Germinal center (tissue), 1 donor: Measurements from ENCODE around the gene DGLUCY.
"Not testable (repeated sequence)": the region's sequence is repeated elsewhere in the genome, so short reads cannot be mapped to it uniquely, and the experiment has no call there.

Experiments used
- DNase-seq: peaks from one replicate; pipeline ENCODE4 v3.0.0; 2012; ENCODE audit warnings: mixed read lengths, low spot score

The DGLUCY gene

DNA sequence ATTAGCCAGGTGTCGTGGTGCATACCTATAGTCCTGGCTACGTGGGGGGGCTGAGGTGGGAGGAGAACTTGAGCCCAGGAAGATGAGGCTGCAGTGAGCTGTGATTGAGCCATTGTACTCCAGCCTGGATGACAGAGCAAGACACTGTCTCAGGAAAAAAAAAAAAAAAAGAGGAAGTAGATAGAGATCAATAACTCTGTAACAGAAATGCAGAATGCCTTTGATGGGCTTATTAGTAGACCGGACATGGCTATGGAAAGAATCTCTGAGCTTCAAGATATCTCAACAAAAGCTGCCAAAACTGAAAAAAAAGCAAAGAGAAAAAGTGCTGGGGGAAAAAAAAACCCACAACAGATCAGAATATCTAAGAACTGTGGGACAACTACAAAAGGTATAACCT is 93.1 kb downstream of the DGLUCY start:
- DNase-seq, result no peak

DNA sequence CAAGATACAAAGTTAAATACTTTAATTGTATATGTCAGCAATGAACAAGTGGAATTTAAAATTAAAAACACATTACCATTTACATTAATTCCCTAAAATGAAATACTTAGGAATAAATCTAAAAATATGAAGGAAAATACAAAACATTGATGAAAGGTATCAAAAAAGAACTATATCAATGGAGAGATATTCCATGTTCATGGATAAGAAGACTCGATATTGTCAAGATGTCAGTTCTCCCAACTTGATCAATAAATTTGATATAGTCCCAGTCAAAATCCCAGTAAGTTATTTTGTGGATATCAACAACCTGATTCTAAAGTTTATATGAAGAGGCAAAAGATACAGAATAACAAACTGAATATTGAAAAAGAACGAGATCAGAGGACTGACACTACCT is 97.1 kb downstream of the DGLUCY start:
- DNase-seq, result no peak

DNA sequence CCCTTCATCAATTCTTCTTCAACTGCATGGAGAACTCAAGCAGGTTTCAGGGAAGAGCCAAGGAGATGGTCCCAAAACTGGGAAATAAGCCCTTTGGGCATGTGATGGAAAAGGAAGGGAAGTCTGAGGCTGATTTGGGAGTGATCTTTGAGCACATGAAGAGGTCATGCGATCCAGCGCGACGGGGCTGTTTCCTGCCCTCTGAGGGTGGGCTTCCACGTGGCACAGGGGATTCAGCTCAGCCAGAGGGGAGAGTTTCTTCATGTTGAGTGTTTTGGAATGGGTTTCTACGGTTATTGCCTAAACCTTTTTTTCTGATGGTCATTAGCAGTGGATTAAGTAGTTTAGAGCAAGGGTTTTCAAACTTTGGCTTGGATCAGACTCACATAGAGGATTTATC is 100.4 kb downstream of the DGLUCY start:
- DNase-seq, result no peak

DNA sequence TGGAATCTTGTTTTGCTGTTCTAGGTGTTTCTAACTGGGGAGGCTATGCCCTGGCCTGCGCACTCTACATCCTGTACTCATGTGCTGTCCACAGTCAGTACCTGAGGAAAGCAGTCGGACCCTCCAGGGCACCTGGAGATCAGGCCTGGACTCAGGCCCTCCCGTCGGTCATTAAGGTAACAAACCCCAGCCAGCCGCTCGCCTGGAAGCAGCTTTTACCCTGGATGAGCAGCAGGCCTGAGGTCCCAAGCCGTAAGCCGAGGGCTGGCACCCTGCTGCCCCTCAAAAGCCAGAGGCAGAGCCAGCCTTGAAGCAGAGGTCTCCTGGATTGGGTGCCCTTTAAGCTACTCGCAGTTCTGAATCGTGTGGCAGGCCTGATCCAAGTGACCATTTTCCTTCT is 101.5 kb downstream of the DGLUCY start:
- no peak for DNase-seq

DNA sequence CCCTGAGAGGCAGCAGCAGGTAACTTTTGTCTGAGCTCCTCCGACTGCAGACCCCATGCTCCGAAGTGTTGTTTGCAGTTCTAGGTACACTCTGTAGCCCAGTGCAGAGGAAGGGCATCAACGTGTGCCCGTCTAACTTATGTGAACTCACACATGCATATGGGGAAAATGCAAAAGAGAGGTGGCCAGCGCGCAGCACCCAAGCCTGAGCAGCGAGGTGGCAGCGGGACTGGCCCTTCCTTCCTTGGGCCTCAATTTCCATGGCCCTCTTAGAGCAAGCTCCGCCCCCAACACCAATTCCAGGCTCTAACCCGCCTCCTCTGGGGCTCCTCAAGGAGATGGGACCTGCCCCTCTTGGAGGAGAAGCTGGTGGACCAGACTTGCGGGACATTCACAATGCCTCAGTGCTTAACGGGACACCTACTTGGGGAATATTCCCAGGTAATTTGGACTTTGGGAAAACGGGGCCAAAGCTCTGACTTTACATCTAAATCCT is 102.9 kb downstream of the DGLUCY start:
- no peak for DNase-seq

DNA sequence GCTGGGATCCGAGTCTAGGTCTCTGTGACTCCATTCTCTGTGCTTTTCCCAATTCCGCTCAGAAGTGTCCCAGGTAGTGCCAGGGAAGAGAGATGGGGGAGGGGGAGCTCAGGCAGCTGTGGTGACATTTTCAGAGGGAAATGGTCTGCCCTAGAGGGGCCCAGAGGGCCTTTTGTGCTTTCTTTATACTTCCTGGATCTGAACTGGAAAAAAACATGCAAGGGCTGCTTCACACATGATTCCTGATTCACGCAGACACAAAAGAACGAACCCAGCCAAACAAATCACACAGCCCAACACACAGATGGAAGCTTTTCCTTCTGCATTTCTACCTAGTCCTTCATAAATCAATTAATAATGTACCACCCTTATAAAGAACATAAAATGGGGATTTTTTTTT is 104.1 kb downstream of the DGLUCY start:
- DNase-seq, result no peak

DNA sequence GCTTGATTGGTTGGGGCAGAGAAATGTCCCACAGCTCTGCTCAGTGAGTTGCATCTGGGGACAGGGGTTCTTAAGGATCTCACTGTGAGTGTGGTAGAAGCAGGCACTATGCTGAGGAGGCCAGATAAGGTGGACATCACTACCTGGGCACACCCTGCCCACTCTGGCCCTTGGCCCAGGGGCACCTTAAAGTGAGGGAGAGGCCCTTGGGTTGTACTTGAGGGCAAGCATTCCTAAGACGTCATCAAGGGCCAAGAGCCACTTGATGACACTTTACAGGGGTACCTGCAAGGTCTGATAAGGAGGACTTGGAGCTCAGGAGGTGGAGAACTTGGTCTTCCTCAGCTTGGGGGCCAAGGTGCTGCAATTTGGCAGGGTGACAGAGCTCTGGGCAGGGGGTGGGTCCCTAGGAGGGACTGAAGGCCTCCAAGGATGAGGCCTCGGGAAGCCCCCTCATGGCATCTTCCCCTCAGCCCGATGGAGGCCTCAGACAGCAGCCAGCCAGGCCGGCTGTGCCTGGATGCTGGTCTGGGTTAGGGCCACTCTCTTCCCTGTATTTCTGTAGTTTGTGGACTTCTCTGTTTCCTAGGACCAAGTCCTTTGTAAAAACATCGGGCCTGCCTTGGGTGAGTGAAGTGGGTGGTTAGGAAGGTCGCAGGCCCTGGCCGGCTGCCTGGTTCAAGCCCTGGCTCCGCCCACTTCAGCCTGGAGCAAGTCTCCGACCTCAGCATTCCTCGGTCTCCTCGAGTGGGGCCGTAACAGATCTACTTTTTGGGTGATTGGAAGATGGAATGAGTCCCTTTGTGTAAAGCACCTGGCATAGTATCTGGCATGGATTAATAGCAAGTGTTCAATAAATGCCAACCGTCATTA is 105.9 kb downstream of the DGLUCY start:
- no peak for DNase-seq

DNA sequence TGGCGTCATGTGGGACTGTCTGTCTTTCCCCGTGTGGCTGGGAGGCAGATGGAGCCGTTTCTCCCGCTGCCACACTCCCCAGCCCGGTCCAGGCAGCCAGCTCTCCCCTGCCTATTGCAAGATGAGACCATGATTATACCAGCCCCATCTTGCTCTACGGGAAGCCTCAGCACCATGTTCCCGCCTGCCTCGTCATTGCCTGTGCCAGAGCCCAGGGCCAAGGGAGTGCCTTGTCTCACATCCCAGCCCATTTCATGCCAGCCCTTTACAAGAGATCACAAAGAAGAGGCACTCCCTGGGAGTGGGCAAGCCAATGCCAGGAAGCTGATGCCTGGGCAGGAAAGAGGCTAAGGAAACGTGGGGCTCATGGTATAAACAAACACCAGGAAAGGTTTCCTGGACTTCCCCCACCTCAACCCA is 106.7 kb downstream of the DGLUCY start:
- no peak for DNase-seq

DNA sequence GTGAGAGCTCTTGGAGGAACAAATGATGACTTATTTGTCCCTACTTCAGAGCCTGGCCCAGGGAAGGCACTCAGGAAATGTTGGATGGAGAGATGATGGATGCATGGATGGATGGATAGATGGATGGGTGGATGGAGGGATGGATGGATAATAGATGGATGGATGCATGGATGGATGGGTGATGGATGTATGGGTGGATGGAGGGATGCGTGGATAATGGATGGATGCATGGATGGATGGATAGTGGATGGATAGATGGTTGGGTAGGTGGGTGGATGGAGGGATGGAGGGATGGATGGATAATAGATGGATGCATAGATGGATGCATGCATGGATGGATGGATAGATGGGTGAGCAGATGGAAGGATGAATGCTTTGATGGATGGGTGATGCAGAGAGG is 107.4 kb downstream of the DGLUCY start:
- no peak for DNase-seq

DNA sequence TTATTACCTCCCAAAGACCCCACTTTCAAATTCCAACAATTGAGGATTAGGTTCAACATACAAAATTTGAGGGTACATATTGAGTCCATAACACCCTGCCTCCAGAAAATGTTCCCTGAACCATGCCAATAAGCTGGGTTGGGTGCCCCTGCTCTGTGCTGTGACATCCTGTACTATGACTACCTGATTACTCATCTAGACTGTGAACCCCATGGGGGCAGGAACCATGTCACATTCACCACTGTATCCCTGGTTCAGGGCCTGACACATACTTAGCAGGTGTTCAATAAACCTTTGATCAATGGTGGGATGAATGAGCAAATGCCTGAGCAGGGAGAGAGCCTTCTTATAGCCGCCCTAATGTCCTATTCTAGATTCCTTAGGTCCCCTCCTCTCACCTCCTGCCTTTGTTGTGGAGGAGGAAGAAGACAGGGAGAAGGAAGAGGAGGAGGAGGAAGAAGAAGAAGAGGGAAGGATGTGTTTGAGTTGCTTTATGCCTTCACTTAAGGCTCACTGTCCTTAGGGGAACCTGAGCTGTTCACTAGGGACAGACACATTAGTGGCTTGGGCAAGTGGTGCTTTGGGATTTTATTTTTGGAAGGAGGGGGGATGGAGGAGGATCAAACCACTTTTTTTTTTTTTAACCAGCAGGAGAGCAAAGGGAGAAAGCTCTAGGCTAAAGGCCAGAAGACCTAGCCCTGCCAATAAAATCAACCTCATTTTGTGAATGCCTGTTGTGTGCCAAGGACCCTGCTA is 109.3 kb downstream of the DGLUCY start:
- no peak for DNase-seq

DNA sequence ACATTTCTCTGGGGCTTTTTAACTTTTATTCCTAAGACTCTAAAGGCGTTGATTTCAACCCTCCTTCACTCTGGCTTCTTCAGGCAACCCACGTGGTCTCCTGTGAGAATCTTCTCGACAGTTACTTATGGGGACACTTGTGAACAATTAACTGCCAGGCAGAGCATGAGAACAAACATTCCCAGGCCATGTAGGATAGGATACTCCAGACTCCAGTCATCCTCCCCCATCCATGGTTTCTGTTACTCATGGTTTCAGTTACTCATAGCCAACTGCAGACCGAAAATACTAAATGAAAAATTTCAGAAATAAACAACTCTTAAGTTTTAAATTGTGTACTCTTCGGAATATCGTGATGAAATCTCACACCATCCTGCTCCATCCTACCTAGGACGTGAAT is 111.2 kb downstream of the DGLUCY start:
- no peak for DNase-seq

DNA sequence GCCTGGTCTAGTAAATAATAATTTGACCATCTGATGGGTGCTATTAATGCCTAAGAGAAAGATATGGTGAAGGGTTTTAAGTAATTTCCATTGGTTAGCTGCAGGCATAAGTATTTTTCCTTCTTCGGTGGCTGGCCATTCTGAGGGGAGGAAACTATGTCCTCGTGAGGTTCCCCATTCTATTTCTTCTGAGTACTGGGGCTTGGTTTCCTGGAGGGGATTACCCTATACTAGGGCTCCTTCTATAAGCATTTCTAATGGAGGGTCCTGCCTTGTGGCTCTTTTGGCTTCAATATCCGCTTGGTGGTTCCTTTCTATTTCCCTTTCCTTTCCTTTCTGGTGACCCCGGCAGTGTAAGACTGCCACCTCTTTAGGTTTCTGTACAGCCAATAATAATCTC is 112.5 kb downstream of the DGLUCY start:
- DNase-seq, result not testable (repeated sequence)

DNA sequence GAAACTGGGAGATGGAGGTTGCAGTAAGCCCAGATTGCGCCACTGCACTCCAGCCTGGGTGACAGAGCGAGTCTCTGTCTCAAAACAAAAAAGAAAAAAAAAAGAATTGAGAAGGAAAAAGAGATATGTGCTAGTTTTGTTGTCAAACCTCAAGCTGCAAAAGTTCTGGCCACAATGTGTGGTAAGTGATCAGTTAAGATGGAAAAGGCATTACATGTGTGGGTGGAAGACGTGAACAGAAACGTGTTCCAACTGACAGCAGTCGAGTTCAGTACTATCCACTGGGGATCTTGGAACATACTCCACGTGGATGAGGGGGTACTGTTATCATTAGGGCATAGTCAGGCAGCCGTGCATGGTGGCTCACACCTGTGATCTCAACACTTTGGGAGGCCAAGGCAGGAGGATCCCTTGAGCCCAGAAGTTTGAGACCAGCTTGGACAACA is 113.3 kb downstream of the DGLUCY start:
- DNase-seq, result no peak

DNA sequence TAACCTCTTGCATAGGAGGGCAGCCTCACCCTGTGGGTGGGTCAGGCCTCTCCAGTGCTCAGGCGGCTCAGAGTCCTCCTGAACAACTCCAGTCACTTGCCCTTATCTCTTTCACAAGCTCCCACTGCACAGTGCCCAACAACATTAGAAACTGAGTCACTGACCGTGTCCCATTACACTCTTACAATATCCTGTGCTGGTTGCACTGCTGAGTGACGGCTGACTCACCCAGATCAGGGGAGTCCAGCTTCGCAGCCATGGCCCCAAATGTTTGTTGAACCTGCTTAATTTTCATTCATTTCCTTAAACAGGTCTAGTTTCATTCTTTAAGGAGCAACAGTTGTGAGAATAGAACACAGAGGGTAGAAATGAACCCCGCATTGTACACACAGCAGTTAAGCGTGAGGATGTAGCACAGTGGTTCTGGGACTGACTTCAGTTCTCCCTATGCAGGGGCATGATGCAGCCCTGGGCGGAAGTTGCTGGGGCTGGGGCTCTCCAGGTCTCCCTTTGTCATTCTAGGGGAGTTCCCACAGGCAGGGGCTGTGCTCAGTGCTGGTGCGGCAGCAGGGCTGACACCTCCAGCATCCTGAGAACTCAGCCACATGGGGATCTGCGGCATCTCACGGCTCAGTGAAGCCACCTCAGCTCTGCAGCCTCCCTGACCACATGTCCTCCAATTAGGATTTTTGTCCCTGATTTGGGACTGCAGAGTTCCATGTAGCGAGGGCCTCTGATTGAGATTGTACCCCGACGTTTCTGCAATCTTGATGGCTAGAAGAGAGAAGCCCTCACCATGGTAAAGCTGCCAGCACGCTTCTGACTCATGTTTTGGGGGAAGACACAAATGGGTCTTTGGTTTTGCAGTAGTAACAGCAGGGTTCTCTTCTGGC is 114.5 kb downstream of the DGLUCY start:
- DNase-seq, result peak; percentile 65

DNA sequence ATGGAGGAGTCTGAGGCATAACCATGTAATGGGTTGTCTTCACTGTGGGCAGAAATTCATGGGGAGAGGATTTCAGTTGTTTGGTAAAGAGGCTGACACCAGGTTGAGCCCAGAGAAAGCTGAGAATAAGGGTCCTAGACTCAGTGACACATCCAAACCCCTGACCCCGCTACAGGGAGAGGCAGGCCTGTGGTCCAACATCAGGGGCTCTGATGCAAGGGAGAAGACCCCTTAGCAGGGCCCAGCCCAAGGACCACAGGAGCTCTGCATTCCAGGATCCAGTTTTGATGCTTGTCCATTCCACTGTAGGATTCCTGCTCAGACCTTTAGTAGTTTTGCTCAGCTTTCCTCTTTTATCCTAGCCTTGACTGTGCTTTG is 115.1 kb downstream of the DGLUCY start:
- no peak for DNase-seq

DNA sequence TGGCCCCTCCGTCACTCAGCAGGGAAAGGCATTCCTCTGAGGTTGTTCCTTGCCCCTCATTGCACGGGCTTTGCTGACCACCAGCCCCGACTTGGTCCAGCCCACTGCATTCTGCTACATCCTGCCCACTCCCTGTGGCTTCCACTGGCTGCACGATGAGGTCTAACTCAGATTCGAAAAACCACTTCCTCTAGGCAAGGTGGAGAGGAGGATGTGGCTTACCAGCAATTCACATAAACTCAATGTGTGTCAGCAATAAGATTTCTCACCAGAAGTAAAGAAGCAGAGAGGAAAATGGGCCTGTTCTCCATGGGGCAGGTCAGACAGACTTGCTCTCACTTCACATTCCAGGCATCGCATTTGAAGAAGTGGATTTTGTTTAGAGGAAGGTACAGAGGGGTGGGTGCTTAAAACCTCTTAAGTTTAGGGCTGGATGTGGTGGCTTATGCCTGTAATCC is 115.9 kb downstream of the DGLUCY start:
- no peak for DNase-seq

DNA sequence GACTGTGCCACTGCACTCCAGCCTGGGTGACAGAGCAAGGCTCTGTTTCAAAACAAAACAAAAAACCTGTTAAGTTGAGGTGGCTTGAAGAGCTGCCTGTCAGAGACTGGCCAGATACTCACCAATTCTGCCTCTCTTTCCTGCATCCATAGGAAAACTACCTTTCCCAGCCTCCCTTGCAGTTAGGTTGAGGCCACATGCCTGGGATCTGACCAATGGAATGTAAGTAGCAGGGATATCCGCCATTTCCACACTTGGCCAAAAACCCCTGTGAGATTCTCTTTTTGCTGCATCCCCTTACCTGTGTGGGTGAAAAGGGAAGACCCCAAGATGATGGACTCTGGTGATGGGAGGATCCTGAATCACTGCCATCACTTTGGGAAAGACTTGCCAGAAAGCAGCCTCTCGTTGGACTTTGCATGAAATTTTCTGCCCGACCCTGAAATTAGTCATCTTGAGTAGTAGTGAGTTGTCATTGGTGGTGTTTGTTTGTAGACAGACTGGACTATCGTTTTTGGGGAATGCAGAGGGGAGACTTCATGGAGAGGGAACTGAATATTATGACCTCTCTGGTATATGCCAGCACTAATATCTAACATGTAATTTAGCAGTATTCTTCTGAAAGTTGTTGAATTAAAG is 116.6 kb downstream of the DGLUCY start:
- DNase-seq, result no peak

DNA sequence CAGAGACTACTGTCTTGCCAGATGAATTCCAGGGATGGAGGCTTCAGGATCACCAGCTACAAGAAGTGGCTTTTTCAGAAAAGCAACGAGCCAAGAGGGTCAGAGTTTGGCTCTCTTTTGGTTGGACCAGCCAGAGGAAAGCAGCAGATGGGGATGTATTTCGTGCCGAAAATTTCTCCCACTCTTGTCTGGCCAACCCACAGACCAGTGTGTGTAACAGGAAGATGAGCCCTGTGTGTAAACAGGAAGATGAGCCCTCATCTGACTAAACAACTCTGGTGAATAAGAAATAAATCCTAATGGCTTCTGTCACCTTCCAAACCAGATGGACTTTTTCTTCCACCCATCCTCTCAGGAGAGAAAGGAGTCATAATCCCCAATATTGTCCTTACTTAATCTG is 117.6 kb downstream of the DGLUCY start:
- no peak for DNase-seq

DNA sequence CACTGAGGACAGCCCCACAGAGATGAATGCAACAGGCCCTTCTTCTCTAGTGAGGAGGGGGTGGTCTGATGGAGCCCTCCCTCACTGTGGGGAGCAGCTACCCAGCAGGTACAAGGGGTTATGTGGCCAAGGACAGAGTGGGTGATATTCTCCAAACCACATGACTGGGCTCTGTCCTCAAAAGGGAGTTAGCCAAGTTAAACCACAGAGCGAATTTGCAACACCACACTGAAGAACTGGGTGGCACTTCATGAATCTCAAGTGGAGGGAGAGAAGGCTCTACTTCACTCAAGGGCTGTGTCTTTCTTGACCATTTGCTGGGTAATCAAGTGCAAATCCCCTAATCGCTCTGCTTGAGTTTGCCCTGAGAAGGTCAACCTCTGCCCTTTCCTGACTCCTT is 118.2 kb downstream of the DGLUCY start:
- no peak for DNase-seq

DNA sequence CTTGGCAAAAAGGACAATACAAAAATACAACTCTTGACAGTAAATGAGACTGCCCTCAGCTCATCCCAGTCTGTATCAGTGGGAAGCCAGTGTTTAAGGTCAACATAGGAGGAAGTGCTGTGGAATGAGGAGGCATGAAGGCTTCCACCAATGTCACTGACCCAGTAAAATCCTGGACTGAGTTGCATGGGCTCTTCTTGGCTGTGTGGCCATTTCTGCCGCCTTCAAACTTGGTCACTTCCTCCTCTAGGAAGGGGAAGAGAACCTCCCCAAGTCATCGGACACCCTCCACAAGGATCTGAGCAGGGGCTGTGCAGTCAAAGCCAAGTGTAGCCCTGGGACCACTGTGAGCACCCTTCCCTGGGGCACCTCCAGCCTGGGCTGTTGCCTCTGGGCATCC is 118.7 kb downstream of the DGLUCY start:
- DNase-seq, result no peak

DNA sequence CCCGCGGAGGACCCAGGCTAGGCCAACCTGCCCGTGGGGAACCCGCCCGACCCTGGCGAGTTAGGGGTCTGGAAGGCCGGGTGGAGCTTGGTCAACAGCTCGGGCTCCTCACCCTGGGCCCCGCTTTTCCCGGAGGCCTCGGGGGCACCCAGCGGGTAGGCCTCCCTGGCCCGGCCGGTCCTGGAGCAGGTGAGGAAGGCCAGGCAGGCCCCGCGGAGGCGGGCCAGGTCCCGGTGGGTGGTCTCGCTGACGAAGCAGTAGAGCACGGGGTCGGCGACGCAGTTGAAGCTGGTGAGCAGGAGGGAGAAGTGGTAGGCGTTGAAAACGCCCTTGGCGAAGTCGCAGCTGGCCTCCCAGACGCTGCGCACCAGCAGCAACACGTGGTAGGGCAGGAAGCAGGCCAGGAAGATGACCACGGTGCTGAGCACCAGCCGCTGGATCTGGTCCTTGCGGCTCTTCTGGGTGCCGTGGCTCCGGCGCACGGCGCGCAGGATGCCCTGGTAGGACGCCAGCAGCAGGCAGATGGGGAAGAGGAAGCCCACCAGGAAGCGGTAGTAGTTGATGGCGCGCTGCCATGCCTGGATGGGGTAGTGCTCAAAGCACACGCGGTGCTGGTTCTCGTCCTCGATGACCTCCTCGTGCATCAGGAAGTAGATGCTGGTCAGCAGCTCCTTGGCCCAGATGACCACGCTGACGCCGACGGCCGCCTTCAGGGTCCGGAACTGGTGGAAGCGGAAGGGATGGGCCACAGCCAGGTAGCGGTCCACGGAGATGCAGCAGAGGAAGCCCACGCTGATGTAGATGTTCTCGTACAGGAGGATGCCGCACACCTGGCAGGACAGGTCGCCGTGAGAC is 120.3 kb downstream of the DGLUCY start:
- no peak for DNase-seq
